Activated CD4-positive, CD25-positive, alpha-beta regulatory T cell treated with anti-CD3 and anti-CD28 coated beads, Interleukin-2, amount 50 U/mL, for 24 hours (primary cell): Measurements from ENCODE around the gene CCND2.

Experiments used
- ATAC-seq, 2 donors: fragments of 150-1000 bp; cut with Tn5 transposase; one replicate each; pipeline ENCODE4 v1.10.0; 2021; ENCODE audit warnings: mild to moderate bottlenecking in 1 of 2, moderate library complexity in 1 of 2

The CCND2 gene

GRCh38 chr12:4257442-4257841, 16.1 kb upstream of the CCND2 start:
- ATAC-seq: peak in 1 of 2 donors; percentile 30

DNA sequence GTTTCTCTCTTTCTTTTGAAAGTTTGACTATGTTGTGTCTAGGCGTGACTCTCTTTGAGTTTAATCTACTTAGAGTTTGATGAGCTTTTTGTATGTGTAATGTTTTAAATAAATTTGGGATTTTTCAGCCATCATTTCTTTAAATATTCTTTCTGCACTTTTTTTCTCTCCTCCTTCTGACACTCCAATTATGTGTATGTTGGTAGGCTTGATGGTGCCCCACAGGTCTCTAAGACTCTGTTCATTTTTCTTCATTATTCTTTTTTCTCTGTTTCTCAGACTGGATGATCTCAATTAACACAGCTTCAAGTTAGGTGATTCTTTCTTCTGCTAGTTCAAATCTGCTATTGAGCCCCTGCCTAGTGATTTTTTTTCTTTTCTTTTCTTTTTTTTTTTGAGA, 14.5 kb upstream of the CCND2 start:
- no peak for ATAC-seq

- ATAC-seq: peak; percentile 58 to 65
These were observed 11.9 kb upstream of the CCND2 start for GRCh38 chr12:4261655-4262054.

- ATAC-seq: no peak
These were observed 8.3 kb upstream of the CCND2 start for GRCh38 chr12:4265280-4265679.

DNA sequence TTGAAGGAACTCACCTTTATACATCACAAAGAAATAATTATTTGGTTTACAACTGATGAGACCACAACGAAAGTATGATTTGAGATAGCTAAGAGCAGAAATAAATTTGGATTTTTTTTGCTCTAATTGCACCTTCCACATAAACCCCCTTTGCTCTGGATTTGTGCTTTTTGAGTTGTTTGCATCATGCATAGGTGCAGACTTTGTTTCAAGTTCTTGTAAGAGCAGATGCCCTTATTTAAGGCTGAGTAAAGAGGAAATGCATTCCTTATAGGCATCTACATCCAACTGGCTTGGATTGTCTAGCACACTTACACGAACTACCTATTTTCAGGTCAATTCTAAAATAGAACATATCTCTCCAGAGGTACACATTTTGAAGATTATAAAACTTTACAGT, 6.6 kb upstream of the CCND2 start:
- ATAC-seq: no peak

DNA sequence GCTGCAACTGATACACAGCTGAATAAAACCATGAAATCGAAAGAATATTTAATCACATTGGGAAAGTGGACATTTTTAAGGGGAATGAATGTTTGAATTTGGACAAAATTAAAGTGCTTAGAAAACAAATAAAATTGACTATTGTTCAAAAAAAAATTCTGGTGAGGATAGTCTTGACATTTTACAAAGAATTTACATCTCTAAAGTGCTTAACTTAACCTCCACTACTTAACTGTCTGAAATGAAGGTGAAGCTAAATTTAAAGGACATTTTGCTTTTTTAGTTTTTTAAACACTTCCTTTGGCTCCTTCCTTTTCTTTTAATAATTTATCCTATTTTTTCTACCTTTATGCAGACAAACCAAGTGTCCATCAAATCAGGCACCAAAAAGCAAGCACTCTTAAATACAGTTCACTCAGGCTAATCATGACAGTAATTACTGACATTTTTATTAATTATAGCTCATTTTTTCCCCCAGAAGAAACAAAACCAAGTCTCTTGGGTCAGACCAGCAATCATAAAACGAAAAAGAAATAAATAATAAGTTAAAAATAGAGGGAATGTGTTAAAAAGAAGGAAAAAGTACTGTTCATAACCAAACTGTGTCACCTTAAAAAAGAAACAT, 5.7 kb upstream of the CCND2 start:
- ATAC-seq: no peak

- ATAC-seq: no peak
These were observed 5.0 kb upstream of the CCND2 start for GRCh38 chr12:4268329-4269181.

GRCh38 chr12:4269279-4269991, 4.1 kb upstream of the CCND2 start:
- ATAC-seq: peak; percentile 22 to 29

DNA sequence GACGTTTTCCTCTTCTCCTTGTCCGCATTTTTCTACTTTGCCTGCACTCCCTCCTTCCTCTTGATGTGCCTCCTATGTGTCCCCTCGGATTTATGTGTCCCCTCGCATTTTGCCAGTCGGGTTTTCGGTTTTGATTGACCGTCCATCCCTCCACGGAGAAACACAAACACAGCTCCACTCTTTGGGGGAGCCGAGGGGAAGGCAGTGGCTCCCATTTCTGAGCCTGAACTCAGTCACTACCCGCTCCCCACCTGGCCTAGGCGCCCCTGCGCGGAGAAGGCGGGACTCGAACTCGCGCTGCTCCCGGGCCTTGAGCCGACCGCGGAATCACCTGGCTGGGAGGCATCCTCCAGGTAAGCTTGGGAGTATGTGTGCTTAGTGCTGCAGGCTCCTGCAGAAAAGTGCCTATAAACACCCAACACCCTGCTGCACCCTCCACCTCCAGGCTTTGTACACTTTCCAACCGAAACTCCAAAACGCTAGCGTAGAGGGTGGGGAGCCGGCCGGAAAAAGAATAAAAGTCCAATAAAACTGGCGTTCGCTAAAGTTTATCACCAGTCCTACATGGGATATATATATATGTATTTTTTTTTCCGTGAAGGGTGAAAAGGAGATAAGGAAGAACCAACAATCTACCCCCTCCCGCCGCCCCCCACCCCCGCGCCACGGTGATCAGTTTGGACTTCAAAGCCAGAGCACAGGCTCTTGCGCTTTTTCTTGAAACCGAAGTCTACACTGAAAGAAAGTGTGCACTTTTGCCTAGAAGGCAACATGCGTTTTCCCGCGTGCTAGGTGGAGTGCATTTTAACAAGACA, 3.3 kb upstream of the CCND2 start:
- ATAC-seq: no peak

DNA sequence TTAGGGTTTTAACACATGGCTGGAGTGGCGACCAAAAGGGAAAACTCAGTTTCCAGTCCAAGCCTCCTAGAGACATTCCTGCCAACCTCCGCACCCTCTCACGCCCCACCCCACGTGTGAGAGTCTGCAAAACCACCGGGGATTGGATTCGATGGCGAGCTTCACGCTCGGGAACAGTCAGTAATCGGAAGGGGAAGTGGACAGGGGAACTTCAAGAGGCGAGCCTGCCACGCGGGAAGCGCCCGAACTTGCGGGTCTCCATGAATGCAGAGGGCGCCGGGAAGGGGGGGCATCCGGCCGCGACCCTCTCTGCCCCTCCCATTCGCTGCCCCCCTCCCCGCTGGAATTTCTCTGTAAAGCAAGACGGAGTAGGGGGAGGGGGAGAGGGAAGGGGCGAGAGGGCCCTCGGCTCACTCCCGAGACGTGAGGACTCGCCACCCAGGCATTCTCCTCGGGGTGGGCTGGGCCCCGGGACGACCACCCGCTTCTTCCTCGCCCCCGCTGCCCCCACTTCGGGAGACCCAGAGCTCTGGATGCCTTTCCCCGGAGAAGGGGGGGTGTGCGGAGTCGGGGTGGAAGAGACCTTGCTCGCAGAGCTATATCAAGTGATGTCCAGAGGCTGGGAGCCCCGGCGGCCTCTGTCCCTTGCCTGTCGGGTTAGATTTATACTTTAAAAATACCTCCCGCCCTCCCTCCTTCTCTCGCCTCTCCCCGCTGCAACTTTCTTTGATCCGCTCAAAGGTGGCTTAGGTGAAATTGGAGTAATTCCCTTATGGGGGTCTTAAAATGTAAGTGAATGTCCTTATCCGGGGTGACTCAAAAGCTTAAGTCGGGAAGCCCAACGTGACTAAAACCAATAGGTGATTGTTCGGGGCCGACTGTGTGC, 2.5 kb upstream of the CCND2 start:
- no peak for ATAC-seq

DNA sequence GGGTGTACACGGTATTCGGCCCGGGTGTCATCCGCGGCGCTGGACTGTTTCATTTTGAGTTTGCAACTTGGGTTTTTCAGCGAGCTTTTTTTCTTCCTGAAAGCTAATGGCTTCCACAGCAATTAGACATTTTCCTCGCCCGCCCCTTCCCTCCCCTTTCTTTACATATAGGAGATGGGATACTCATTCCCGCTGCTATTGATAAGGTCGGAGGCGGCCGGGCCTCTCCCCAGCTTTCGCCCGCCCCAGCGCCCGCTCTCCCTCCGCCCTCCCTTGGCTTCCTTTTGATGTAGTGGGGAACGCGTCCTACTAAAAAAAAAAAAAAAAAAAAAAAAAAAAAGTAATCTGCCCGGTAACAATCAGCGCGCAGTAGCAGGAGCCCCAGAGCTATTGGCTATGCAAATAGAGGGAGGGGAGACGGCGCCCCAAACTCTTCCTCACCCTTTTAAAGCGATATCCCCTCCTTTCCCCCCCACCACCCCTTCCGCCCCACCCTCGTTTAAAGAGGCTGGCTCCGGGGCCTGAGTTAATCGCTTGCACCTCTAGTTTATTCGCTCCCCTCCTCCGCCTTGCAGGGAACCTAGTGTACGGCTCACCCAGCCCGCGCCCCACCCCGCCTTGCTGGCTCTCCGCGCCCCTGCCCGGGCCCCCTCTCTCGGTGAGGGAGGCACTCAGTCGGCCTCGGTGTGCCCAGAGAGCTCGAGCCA, 1.7 kb upstream of the CCND2 start:
- ATAC-seq: peak; percentile 61 to 63

- ATAC-seq: peak; percentile 12 to 15
These were observed 914 bp upstream of the CCND2 start for GRCh38 chr12:4272424-4273272.

GRCh38 chr12:4273273-4273651, 300 bp upstream of the CCND2 start:
- no peak for ATAC-seq

- no peak for ATAC-seq
These were observed 944 bp downstream of the CCND2 start for GRCh38 chr12:4274396-4275015.

DNA sequence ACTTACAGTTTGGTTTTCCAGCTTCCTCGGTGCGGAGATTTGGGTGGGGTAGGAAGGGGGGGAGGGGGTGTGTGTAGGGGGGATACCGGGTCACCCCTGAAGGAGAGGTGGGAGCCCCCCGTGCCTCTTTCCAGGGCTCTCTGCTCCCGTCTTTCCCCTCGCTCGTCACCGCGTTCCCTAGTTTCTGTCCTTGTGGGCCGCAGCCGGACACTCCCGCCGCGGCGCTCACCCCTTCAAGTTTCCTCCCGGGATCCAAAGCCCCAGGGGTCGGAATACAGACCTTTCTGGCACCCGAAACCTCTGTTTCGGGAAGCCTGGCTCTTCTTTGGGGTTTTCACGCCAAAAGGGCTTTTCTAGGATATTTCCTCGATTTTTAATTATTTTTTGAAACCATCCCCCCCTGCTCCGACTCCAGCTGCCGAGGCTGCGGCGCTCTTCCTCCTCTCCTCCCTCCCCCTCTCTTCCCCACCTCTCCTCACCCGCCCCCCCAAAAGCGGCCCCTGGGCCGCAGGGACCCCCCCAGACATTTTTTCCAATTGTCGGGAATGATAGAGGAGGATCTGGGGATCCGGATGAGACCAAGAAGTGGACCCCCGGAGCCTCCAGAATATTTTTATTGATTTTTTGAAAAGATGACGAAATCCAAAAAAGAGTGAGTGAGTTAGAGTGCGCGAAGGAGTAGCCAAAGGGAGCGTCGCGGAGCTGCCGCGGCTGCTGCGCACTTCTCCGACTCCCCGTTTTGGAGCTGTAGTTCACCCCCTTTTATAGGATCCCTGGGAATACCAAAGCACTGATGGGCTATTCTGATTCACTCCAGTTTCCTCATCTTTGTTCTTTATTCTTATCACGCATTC, 1.7 kb downstream of the CCND2 start:
- ATAC-seq: no peak

- no peak for ATAC-seq
These were observed 2.3 kb downstream of the CCND2 start for GRCh38 chr12:4275870-4276301.

DNA sequence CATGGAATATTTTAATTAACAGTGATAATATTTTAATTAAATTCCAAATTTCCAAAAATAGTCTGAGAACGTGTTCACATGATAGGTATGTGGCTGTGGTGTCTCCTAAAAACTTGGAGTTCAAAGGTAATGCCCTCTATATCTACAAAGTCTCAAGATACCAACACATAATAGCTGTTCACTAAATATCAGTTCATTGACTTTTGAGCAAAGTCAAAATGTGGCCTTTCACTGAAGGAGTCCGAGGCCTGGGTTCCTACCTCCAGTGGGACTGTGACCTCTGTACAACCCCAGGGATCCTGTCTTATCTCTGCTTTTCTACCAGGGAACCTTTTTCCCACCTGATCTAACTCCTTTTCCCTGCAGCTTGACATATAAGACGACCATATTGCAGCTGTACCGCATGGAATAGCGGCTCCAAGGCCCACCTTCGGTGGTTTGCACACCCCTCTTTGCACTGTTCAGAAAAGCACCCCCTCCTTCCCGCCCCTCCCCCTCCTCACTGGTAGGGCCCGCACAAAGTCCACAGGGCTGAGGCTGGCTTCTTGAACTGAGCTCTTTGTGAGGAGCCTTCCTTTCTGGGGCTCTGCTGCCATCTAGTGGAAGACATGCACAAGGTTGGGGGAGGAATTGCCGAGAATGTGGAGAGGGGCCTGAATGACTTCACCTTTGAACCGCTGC, 3.1 kb downstream of the CCND2 start:
- ATAC-seq: peak; percentile 21 to 39

- ATAC-seq: no peak
These were observed 3.6 kb downstream of the CCND2 start for GRCh38 chr12:4277205-4277543.
